HG03521 (cell line): ENCODE data around the gene GNPAT.
A peak's percentile ranks its signal among the peaks of the same experiment; 100 is the strongest.

Experiments used
- ATAC-seq: cut with Tn5 transposase; IDR thresholded peaks from one replicate; pipeline ENCODE4 v1.9.1; 2021; ENCODE audit warnings: mild to moderate bottlenecking, moderate library complexity; ENCODE audit not compliant: unreplicated experiment

GNPAT gene

DNA sequence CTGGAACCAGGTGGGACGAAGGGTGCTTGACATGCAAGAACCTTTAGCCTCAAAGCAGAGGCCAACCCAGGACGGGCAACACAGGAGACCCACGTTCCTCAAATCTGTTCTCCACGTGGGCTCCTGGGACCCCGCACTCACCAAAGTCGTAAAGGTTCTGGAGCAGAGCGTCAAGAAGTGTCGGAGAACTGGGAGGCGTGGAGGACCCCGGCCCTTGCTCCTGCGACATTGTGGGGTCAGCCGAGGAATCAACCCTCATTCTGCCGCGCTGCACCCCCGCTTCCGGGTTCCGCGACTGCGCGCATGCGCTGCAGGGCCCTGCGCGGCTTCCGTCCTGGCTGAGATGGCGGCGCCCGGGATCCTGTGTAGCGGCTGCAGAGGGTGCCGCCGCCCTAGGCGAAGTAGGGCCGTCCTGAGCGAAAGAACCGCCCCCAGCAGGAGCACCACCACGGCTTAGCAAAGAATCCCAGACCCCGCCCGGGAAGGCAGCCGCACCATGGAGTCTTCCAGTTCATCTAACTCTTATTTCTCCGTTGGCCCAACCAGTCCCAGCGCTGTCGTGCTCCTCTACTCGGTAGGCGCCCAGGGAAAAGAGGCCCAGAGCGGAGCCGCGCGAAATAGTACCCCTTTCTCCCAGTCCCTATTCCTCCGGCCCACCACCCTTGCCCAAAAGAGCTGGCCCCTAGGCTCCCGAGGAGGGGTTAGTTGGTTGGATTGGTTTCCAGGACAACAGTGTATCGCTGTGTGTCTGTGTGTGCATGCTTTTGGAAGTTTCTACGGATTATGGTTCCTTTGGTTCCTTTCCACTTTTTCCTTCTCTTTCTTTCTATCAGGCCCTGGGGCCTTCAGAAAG is at the start of gene GNPAT:
GNPAT (plus strand) TSS at position 330 of the 853 bp plus-strand sequence; CDS start at position 497, 167 bp downstream.
- ATAC-seq, result peak; percentile 97

GRCh38 chr1:231192620-231193163 is 48.3 kb upstream of the GNPAT start:
- ATAC-seq, result no peak

DNA sequence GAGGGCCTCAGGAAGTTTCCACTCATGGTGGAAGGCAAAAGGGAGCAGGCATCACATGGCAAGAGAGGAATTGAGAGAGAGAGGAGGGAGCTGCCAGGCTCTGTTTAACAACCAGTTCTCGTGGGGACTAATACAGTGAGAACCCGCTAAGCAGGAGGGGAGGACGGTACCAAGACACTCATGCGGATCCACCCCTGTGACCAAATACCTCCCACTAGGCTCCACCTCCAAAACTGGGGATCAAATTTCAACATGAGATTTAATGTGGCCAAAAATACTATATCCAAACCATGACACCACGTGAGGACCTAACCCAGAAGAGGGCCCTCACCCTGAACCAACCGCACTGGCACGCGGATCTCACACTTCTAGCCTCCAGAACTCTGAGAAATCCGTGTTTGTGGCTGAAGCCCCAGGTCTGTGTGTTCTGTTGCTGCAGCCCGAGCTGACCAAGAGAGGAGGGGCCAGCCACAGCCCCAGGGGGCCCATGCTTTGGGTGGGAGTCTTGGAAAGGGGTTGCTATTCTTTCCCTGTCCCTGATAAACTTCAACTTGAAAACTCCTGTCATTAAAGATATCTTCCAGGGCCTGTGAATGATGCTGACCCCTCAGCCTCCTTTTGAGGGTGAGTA is 47.2 kb upstream of the GNPAT start:
- ATAC-seq, result no peak

DNA sequence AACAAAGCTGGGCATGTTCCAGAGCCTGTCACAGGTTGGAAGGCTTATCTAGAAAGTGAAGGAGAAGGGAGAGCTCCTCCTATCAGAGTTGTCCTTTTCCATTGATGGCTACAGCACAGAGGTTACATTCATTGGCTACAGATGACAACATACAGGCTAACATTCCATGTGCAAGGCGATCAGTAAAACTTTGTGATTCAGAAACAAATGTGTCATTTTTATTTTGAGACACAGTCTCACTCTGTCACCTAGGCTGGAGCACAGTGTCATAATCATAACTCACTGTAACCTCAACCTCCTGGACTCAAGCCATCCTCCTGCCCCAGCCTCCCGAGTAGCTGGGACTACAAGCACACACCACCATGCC is 46.6 kb upstream of the GNPAT start:
- ATAC-seq, result no peak

DNA sequence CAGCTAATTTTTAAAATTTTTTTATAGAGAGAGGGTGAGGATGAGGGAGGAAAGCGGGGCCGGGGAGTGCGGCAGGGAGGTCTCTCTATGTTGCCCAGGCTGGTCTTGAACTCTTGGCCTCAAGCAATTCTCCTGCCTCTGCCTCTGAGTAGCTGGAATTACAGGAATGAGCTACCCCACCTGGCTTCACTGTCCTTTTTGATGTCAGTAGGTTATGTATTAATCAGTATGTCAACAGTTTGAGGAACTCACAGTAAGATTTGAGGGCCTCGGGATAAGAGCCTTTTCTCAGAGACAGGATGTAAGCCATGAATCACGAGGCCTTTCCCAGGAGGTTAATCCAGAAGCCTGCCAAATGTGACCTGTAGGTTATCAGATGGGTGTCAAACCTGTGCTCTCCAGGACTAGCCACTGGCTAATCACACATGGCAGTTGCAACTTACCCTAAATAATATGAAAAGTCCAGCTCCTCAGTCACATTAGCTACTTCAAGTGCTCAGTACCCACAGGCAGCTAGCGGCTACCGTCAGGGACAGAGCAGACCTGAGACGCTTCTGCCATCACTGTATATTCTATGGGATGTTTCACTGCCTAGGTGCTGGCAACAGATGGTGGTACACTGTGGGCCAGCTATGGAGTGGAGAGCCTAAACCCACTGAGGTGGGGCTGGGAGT is 46.0 kb upstream of the GNPAT start:
- ATAC-seq, result no peak

DNA sequence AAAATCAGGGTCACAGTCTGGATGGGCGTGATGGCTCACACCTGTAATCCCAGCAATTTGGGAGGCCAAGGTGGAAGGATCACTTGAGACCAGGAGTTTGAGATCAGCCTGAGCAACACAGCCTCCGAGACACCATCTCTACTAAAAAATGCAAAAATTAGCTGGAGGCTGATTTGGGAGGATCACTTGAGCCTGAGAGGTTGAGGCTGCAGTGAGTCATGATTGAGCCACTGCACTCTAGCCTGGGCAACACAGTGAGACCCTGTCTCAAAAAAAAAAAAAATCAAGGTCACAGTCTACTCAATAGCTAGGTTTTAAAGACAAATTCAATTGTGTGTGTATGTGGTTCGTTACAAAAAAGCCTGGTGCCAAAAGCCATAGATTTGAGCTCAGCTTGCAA is 44.7 kb upstream of the GNPAT start:
- ATAC-seq, result no peak

DNA sequence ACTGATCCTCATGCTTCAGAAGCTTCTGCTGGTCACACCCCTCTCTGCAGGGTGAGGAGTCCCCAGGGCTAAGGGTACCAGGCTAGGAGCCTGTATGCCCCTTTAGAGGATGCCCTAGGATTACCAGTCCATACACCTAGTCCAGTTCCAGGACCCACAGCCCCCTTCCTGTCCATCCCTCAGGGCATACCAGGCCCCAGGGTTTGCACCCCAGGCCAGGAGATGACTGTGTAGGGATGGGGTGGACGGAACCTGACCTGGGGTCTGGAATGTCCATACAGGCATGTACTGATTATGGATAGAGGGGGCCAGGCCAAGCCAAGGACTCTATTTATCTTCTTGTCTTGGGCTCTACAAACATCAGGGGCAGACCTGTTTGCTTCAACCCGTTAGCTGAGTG is 44.3 kb upstream of the GNPAT start:
- ATAC-seq, result no peak

GRCh38 chr1:231199868-231200267 is 41.1 kb upstream of the GNPAT start:
- ATAC-seq, result no peak

DNA sequence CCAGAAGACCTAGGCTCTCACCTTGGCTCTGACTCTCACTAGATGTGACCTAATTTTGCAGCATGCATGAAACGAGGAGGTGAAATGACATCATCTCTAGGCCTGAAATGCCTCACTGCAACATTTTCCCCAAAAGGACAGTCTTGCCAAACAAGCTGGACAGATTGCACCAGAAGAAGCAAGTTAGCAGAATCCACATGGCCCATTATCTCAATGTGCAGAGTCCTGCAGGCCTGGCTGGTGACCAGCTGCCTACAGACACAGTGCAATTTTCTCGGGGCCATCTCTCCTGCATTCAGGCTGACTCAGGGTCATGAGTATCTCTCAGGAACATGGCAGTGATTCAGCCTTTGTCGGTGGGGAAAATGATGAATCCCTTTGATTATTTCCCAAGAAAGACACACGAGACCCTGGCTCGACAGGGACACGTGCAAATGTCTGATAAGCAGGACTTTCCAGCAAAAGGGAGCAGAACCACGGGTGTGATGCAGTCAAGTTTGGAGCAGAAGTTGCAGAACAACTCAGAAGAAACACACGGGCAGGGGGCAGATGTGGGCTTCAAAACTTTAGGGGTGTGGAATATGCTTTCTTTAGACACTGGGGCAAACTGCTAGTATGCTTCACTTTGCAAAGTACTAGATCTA is 40.5 kb upstream of the GNPAT start:
- ATAC-seq, result no peak

DNA sequence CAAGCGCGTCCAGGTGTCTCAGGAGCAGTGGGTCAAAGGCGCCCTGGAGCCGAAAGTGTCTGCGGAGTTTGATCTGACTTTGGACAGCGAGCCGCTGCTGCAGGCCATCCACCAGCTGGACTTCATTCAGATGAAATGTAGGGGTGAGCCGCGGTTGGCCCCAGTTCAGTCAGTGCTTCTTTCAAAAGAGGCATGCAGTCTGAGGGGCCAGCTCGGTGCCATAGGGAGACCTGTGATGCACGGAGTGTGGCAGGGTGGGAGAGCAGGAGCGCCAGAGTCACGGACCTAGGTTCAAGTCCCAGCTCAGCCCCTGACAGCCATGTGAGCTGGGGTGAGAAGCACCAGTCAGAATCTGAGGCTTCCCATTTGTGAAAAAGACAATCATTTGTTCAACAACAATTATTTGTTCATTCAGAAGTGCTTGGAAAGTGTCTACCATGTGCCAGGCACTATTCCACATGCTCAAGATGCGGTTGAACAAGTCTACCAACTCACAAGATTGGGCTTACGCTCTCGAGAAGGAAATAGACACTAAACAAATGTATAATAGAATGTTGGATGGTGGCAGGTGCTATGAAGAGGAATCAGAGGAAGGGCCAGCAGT is 39.5 kb upstream of the GNPAT start:
- ATAC-seq, result no peak

- no peak for ATAC-seq
Observed at GRCh38 chr1:231201979-231202633, 38.9 kb upstream of the GNPAT start.

GRCh38 chr1:231203259-231204057 is 37.6 kb upstream of the GNPAT start:
- no peak for ATAC-seq

DNA sequence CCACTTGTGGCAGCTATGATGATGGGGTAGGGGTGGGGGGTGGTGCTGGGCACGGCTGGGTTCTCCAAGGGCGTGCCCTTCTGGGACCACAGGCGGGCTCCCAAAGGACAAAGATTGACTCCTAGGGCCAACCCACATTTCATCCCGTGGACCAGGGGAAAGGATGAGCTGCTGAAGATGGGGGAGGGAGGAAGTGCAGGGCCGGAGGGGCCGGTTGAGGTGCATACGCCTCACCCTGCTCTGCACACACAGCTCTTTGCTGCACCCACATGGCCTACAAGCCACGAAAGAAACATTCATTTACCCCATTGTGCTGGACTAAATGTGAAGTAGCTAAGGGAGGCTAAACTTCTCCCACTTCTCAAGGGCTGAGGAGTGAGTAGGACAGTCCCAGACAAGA is 34.2 kb upstream of the GNPAT start:
- no peak for ATAC-seq

GRCh38 chr1:231207437-231207836 is 33.6 kb upstream of the GNPAT start:
- ATAC-seq, result no peak

- ATAC-seq, result no peak
Observed at GRCh38 chr1:231208980-231209379, 32.0 kb upstream of the GNPAT start.

DNA sequence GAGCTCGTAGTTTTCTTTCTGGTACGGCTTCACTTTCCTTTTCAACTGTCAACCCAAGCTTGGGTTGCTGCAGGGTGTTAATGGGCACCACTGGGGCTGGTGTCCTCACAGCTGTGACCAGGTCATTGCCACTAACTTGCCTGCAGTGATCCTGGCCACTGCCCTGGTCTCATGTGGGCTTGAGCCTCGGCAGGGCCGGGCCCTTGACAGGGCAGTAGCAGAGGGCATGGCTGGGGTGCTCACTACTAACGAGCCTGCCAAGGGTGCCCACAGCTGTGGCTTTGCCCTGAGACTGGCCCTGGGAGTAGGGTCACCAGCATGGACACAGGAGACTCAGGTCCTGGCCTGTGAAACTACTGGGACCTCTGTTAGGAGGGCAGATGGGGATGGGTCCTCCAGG is 31.5 kb upstream of the GNPAT start:
- ATAC-seq, result no peak

GRCh38 chr1:231210126-231210525 is 30.9 kb upstream of the GNPAT start:
- ATAC-seq, result no peak

DNA sequence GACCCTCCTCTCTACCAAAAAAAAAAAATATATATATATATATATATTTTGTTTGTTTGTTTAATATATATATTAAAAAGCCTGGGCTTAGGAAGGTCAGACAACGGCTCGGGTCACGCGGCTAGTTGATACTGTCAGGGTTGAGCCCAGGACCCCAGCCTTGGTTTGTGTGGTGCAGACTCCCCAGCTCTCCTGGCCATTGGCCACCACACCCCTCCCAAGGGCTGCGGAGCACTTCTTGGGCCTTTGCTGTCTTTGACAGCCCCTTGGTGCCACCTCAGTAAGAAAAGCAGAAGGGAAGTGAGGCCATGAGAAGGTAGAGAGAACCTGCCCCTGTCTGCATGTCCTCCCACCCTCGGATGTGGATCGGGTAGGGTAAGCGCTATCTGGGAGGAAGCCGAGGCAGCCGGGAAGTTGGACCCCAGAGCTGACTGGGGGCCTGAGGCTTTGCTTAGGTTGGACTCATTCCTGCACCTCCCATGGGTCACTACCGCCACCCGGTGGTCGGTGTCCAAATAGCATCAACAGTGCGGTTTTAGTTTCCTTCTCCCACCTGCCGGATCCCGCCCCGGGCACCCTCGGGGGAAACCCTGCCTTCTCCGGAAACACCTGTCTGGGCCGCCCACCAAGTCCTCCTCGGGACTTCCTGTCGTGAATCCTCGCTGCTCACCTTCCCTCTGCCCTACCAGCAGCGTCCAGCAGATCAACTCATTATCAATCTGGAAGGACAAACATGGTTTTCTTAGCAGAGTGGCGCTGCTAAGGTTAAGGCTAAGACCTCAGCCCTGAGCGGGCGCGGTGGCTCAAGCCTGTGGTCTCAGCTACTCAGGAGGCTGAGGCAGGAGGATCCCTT is 29.8 kb upstream of the GNPAT start:
- ATAC-seq, result peak; percentile 83
